ENCODE data around the gene MAMLD1.

The MAMLD1 gene

DNA sequence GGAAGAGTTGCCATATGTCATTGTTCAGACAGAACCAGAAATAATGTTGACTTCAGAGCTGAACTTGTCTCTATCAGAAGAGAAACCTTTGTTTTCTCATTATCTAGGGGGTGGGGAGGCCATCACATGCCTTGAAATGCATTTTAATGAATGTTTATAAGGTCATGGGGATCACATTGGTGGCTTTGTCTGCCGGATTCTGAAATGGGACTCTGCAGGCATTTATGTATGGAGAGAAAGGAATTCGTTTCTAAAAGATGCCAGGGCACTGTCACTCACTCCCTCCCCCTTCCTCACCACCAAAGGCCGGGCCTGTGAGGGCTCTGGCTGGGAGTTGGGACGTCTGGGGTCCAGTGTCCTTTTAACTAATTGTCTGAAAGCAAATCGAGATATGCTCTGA, 102.2 kb downstream of the MAMLD1 start:
- DNase-seq: no peak

DNA sequence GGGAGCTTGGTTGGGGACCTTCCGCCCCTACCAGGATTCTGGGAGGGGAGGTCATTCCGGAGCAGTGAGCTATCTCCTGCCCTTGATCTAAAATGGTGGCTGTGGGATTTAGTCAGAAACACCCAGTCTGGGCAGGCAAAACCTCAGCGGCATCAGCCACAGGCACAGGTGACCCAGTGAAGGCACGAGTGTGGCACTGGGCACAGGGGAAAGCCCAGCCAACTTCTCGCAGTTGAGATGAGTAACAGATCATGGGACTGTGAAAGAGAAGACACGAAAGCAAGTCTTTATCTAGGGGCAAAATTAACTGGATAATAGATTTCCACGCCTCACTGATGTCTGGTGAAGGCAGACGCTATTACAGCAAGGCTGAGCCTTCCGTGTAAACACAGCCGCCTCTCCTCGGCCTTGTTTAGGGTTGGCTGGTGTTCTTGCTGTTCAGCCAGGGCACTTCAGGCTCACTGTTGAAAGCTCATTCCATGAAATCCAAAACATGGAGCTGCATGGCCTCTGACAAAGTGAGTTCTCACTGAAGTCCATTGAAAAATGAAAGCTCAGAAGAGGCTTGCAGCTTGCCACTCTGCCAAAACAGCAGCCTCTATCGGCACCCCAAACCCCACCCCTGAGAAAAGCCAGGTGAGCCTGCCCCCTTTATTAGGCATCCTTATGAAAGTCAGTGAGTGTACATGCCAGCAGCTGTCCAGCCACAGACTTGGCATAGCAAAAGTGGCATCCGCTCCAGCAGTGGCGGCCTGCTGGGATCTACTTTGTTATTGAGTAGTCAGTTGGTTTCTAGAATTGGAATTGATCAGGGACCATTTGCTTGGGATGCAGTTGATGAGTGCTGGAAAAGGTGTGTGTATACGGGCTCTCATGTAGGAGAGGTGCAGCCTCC, 103.0 kb downstream of the MAMLD1 start:
- no peak for DNase-seq

DNA sequence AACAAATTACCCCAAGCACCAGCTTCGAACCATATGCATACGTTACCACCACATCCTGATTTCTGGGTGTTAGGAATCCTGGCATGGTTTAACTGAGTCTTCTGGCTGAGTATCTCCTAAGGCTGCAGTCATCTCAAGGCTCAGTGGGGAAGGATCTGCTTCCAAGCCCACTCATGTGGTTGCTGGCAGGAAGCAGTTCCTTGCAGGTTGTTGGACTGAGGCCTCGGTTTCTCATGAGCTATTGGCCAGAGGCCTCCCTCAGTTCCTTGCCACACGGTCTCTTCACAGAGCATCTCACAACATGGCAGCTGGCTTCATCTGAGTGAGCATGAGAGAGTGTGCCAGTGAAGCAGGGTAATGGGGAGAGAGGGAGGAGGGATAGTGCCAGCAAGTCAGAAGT, 109.2 kb downstream of the MAMLD1 start:
- no peak for DNase-seq

DNA sequence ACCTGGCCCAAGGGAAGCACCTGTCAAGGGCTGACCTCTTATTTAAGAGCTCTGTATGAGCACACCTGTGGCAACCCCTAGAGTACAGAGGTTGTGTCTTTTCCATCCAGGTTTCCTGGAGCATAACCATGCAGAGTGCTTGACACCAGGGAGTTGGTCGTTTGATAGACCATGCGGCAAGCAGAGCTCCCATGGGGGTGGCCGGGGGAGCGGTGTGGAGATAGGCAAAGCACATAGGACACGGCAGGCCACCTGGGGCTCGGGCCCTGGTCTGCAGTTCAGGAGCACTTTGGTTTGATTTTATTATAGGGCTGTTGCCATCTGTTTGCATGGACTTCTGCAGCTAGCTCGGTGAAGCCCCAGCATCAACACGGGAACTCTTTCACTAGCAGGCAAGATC, 110.3 kb downstream of the MAMLD1 start:
- DNase-seq: no peak

DNA sequence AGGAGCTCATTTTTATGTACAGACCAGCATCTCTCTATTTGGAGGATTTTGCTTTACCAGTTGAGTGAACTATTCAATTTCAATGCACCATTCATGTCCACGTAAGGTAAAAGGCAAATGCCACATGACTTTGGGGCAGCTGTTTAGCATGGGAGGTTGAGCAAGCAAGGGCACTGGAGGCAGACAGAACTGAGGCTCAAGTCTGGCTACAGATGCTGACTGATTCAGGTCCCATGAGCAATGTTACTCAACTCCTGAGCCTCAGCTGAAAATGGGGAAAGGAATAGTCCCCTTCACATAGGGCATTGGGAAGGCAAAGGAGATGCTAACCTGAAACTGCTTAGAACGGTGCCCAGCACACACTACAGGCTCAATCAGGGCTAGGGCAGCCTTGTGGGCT, 112.3 kb downstream of the MAMLD1 start:
- DNase-seq: no peak

DNA sequence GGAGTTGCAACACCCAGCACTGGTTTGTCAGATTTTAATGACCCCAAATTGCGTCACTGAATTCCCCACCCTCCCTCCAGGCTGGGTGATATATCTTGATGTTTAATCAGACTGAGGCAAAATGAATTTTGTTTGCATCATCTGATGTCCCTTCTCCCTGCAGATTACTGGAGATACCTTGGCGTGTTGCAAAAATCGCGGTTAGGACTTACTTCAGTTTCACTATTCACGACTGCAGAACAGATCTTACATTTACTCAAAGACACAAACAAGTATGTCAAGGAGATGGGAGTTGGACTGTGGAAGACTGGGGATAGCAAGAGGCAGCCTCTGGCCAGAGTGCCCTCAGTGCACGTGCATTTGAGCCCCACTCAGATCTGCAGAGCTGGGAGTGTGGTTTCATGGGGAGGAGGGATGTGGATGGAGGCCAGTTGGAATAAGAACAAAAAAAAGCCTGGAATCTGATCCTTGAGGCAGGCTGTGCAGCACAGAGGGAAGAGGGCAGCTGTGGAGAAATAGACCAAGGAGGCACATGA, 113.1 kb downstream of the MAMLD1 start:
- no peak for DNase-seq

DNA sequence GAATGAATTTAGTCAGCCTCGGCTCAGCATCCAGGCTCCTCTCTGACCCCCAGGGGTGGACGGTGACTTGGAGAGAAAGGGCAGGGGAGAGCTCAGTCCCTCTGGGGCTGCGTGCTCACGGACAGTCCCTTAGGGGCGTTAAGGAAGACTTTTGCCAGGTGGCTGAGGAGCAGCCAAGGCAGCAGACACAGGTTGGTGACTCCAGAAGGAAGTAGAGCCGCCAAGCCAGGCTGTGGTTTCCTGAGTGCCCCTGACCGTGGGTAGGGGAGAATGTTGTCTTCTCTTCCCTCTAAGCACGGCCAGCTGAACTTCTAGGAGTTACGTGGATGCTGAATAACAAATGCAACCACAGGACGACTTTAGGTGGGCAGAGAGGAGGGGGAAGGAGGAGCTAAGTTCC, 114.3 kb downstream of the MAMLD1 start:
- DNase-seq: no peak

DNA sequence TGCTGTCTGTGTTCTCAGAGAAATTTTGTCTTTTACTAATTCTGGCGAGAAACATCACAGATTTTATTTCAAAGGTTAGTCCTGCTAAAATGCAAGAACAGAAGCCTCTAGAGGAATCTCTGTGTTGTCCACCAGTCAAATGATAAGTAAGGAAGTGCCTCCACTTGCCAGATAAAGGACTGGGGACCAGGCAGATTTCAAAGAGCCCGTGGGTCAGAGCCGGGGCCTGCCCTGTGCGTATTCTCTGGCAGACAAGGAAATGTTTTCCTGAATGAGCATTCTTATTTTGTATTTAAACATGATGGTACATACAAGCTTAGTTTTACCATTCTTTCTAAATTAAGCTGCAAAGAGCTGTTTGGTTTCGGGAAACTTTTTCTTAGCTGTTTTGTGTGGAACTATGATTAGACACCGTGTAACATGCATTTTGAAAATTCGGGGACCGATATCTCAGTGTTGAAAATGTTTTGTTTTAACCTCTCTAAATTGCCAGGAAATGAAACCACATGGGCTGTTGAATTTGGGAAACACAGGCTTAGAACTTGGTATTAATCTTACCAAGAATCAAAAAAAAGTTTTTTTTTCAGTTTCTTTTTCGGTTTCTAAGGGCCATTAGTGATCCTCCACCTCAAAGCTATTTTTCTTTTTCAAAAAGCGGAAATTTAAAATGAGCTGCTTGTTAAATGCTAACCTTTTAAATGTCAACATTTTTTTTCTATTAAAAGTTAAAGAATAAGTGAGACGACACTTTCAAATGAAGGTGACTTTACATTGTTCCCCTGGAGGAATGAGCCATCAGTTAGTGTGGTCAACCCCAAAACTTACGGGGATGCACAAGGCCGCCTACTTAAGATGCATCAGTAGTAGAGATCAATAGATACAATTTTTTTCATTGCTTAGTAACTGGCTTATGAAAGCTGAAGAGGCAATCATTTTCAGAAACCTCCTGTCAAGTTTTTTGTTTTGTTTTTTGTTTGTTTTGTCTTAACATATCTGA, 115.7 kb downstream of the MAMLD1 start:
- DNase-seq: no peak

DNA sequence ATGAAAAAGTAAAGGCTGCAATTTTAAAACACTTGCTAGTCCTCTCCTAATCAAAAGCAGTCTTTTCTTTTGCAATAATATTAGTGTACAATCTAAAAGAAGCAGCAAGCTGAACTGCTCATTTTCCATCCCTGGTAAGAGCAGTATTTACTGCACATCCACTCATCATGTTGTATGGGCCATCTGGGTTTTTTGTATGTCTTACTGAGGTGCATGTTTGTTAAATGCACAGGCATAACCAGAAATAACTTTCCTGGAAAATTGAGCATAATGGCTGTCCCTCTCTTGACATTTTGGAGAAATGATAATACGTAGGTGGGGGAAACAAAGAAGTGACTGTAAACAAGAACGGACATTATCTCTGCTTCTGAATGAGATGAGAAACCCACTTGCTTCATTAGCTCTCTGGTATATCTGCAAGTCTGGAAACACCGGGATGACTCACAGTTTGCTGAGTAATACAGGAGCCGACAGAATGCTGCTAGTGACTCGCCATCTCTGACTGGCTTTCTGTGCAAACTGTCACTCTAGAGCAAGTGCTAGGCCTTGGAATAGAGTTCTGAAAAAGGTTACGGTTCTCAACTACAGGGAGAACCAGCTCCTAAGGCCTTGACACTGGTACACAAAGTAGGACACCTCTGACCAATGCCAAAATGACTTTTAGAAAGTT, 119.6 kb downstream of the MAMLD1 start:
- DNase-seq: no peak

DNA sequence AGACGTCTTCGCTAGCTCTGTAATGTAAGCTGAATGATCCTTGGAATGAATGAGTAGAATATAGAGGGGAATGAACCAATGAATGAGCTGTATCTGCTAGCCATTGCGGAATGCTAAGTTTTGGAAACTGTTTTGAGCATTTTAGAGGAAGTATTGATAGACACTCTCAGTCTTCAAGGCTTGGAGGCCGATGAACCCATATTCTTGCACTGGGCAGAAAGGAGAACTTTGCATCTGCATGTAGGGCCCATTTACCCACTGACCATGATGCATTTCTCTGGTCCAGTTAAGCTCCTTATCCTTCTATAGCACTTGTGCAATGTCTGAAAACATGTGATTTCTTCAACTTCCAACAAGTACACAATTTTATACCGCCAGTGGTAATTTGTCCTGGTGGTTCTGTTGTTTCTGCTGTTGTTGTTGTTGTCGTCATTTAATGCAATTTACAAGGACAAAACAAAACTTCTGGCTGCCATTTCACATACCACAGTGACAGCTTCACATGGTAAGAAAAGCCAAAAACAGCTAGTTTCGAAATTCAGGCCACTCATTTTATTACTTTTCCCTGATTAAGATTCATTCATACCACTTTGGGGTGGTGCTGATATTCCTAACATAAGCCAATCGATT, 120.4 kb downstream of the MAMLD1 start:
- DNase-seq: no peak

DNA sequence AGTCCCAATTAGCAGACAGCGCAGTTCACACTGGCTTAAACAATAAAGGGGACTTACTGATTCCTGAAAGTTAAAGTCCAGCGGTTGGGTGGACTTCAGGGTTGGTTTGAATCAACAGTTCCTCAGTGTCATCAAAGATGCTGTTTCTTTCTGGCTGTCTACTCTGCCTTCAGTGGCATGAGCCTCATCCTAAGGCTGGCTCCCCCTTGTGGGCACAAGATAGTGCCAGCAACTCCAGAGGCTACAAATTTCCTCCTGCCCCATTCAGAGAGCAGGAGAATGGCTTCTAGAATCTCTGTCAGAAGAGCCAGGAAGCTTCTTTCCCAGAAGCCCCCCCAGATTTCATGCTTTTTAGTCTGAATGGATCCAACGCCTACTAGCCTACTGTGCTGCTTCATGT, 122.9 kb downstream of the MAMLD1 start:
- DNase-seq: no peak

DNA sequence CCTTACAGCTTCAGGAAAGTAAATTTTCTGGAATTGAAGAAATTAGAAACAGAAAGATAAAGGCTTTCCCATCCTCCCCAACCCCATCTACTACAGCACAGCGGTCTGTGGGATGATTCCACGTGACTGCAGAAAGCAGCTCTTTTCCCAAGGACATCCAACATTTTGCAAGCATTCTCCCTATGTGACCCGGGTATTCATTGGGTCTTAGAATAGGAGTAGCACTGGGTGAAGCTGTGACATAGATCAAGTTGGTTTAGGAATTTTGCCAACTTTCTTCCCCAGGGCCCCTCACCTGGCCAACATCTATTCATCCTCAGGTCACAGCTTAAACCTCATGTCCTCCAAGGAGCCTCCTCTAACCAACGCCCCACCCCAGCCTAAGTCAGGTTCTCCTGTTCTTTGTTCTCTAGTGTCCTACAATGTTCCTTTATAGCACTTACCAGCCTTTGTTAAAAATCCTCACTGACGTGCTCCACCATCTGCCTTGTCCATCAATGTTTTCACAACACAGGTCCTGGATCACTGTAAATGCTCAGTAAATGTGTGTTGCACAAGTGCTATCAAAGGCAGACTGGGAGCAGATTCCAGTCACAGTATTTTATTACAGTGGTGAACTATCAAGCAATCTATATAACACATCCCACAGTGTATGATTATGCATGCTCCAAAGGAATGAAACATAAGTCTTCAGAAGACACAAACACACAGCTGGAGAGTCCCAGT, 124.4 kb downstream of the MAMLD1 start:
- DNase-seq: no peak

DNA sequence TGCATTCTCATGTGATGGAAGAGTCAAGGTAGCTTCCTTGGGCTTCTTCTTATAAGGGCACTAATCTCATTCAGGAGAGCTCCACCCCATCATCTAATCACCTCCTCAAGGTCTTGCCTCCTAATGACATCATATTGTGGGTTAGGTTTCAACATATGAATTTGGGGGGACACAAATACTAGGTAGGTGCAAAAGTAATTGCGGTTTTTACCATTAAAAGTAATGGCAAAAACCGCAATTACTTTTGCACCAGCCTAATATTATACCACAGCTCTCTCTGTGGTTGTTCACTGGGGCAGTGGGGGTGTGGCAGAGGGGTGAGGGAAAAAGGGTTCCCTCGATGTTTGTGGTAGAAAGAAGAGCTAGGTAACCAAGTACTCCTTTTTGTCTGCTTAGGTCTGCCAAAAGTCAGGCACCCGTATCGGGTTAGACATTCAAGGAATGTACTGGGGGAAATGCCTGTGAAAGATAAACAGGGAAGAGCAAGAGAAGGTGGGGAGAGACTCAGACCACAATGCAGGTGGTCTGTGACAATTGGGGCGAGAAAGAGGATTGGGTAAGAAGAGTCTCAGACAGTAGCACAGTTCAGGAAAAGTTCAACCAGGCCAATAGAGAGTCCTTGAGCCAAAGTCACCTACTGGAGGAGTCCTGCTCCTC, 126.4 kb downstream of the MAMLD1 start:
- no peak for DNase-seq

DNA sequence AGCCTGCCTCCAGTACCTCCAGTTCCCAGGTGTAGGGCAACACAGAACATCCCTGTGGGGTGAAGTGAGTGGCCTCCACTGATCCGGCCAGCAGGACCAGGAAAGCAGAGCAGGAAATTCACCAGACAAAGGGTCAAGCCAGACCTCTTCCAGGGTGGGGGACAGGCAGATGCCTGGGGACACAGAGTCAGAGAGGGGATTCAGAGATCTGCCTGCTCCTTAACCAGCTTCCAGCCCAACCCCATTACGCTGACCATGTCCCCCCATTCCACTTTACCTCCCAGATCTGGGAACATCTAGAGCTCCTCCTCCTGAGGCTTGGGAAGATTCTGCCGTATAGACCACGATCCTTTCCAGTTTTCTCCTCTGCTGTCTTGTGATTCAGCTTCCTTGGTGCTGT, 132.4 kb downstream of the MAMLD1 start:
- no peak for DNase-seq

DNA sequence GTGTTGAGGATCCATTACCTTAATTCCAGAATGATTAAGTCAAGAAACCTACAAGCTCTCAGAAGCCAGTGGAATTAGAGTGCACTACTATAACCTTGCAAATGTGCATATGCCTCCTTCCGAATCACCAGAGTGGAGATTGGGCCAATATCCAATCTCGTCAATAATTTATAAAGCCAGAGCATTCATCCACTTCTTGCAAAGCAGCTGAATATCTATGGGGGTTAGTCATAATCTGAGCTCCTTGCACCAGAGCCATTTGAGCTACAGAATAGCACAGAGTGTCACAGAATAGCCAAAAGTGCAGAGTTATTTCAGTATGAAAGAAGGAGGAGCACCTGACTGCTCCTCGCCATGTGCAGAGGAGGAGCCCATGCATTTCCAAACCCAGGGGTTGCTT, 136.1 kb downstream of the MAMLD1 start:
- DNase-seq: no peak

DNA sequence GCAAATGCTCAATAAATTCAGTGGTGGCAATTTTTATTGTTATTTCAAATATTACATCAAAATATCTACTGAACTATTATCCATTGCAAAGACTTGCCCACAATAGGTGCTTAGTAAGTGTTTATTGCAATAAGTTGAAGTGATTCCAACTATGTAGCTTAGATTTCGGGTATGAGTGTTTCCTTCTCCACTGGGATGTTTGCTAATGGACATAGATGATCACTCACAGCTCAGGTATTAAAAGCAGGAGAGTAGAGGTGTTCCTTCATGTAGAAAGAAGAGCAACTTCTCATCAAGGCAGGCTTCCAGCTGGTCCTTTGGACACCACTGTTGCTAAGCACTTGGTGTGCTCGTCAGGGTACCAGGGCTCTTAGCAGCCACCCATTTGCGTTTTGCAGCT, 139.0 kb downstream of the MAMLD1 start:
- no peak for DNase-seq

DNA sequence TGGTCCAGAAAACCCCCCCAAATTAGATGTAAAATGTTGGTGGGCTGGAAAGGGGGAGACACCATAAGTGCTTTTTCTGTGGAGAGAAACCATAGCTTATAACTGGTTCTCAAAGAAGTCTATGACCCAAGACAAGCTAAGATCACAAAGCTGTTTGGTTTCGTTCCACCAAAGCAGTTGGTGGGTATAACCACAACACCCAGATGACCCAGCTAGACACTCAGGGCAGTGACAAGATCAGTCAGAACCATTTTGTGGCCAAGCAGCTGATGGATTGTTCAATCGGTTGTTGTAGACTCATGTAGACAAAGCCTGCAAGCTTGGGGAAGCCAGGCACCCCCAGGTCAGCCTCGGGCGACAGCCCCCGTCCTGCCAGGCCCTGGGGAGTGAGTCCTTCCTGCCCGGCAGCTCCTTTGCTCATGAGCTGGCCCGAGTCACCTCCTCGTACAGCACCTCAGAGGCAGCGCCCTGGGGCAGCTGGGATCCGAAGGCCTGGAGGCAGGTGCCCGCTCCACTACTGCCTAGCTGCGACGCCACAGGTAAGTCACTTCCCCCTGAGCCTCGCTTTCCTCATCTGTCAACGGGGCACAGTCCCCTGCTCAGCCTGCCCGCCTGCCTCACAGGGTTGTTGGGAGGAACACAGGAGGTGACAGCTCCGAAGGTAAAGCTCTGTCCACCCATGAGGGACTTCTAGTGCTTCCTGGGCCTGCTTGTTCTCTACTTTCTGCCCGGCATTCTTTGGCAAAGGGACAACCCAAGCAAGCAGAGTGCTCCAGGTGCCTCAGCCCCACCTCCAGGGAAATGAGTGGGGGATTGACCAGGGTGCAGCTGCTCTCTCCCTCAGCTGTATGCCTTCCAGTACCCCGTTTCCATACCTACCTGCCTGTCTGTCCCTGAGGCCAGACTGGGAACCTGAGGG, 140.1 kb downstream of the MAMLD1 start:
- DNase-seq: no peak

DNA sequence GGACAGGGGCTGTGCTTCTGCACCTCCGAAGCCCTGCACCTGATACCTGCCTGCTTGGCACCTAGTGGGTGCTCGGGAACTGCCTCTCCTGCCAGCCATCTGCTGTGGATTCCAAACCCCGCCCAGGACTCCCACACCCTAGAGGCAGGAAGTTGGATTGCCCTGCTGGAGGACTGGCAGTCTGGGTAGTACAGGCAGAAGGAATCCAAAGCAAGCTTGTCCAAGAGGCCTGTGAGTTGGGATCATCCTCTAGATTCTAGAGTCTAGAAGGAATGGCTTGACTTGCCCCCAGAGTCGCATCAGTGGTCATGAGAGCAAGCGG, 140.7 kb downstream of the MAMLD1 start:
- no peak for DNase-seq

DNA sequence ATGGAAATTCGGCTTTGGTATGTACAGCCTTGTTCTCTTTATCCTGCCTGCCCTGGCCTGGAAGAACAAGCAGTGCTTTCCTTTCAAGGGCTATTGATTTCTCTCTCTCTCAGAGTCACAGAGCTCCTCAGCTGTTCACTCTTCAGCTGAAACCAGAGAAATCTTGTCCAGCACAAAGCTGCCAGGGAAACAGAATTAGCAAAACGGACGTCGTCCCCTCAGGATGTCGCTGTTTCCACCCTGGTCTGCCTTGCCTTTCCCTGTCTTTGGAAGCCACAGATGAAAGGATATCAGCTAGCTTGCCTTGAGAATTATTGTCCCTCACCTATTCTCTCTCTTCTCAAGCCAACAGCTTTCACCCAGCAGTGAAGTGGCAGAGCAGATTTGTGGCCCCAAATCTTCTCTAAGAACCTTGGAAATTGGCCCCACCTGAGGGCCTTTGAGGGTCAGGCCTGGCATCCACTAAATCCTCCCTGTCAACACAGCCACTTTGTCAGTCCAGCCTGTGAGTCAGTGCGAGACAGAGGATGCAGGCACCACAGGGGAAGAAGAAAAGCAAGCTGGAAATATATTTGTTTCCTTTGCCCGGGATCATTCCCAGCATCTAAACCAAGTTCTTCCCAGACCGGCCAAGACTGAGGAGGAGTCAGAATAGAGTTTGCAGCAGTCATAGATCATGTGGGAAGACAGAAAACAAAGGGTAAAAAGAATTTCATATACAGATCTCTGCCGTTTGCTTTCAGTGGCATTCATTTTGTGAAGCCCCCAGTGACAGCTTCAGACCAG, 141.5 kb downstream of the MAMLD1 start:
- DNase-seq: no peak

Data from SHP77 (cell line).